H9 (cell line): ENCODE data around the gene SPEM3. TPM values are rescaled to one million over a fixed set of nuclear protein-coding genes. Genes with fewer than 3 reads are reported as not detected.

Source experiments
- DNase-seq: peaks from one replicate; pipeline ENCODE4 v3.0.0-alpha.2; 2017
- H2AFZ ChIP-seq: one replicate; pipeline ENCODE4 v1.6.1; 2013; ENCODE audit warnings: mild to moderate bottlenecking, low read length, control low read depth, moderate library complexity
- H2AK5ac ChIP-seq: 2 replicates; pipeline ENCODE4 v1.6.1; 2013; ENCODE audit warnings: low read length, control low read depth, mixed read lengths; ENCODE audit not compliant: insufficient read length
- H2BK120ac ChIP-seq: one replicate; pipeline ENCODE4 v1.6.1; 2013; ENCODE audit warnings: low read depth, mild to moderate bottlenecking, low read length, control low read depth, inconsistent platforms; ENCODE audit not compliant: poor library complexity, severe bottlenecking
- H2BK12ac ChIP-seq: 2 replicates; pipeline ENCODE4 v1.6.1; 2013; ENCODE audit warnings: low read length, control low read depth, mixed read lengths, low read depth; ENCODE audit not compliant: insufficient read length
- H2BK15ac ChIP-seq: 2 replicates; pipeline ENCODE4 v1.6.1; 2013; ENCODE audit warnings: low read depth, low read length, control low read depth
- H2BK20ac ChIP-seq: one replicate; pipeline ENCODE4 v1.6.1; 2013; ENCODE audit warnings: low read depth, mild to moderate bottlenecking, low read length, control low read depth, inconsistent platforms; ENCODE audit not compliant: poor library complexity, severe bottlenecking
- H2BK5ac ChIP-seq: 2 replicates; pipeline ENCODE4 v1.6.1; 2013; ENCODE audit warnings: low read length, control low read depth, mixed read lengths; ENCODE audit not compliant: insufficient read length
- H3K14ac ChIP-seq: 2 replicates; pipeline ENCODE4 v1.6.1; 2013; ENCODE audit warnings: low read length, control low read depth; ENCODE audit not compliant: insufficient read depth
- H3K18ac ChIP-seq: 2 replicates; pipeline ENCODE4 v1.6.1; 2013; ENCODE audit warnings: low read depth, mild to moderate bottlenecking, mixed read lengths, low read length, control low read depth; ENCODE audit not compliant: insufficient read length
- H3K23ac ChIP-seq: 2 replicates; pipeline ENCODE4 v1.6.1; 2013; ENCODE audit warnings: low read length, control low read depth, mixed read lengths, low read depth; ENCODE audit not compliant: insufficient read length
- H3K23me2 ChIP-seq: 2 replicates; pipeline ENCODE4 v1.6.1; 2013; ENCODE audit warnings: low read depth, mild to moderate bottlenecking, mixed read lengths, low read length, control low read depth; ENCODE audit not compliant: insufficient read length, poor library complexity, severe bottlenecking
- H3K27ac ChIP-seq: 2 replicates; pipeline ENCODE4 v1.5.1; 2013; ENCODE audit warnings: low read length, control low read depth, mixed read lengths, low read depth; ENCODE audit not compliant: insufficient read length
- H3K27me3 ChIP-seq: 2 replicates; pipeline ENCODE4 v1.6.1; 2013; ENCODE audit warnings: low read length, control low read depth, inconsistent platforms; ENCODE audit not compliant: insufficient read depth
- H3K4ac ChIP-seq: 2 replicates; pipeline ENCODE4 v1.6.1; 2013; ENCODE audit warnings: low read depth, mild to moderate bottlenecking, control low read depth, inconsistent platforms, low read length, moderate library complexity
- H3K4me1 ChIP-seq: 2 replicates; pipeline ENCODE4 v1.6.1; 2013; ENCODE audit warnings: low read length, control low read depth, inconsistent platforms; ENCODE audit not compliant: insufficient read depth
- H3K4me2 ChIP-seq: 2 replicates; pipeline ENCODE4 v1.6.1; 2013; ENCODE audit warnings: low read length, control low read depth, mixed read lengths; ENCODE audit not compliant: insufficient read length, insufficient read depth
- H3K56ac ChIP-seq: 2 replicates; pipeline ENCODE4 v1.6.1; 2013; ENCODE audit warnings: low read depth, mild to moderate bottlenecking, mixed read lengths, low read length, control low read depth; ENCODE audit not compliant: insufficient read length
- H3K79me1 ChIP-seq: 2 replicates; pipeline ENCODE4 v1.6.1; 2013; ENCODE audit warnings: low read depth, mild to moderate bottlenecking, moderate library complexity, low read length, control low read depth, inconsistent platforms; ENCODE audit not compliant: insufficient read depth, poor library complexity, severe bottlenecking
- H3K79me2 ChIP-seq: 2 replicates; pipeline ENCODE4 v1.6.1; 2013; ENCODE audit warnings: low read length, control low read depth, inconsistent platforms; ENCODE audit not compliant: insufficient read depth
- H3K9ac ChIP-seq: 2 replicates; pipeline ENCODE4 v1.6.1; 2013; ENCODE audit warnings: low read length, control low read depth, mixed read lengths; ENCODE audit not compliant: insufficient read length; ENCODE audit errors: extremely low read depth
- H3K9me3 ChIP-seq: one replicate; pipeline ENCODE4 v1.6.1; 2013; ENCODE audit warnings: low read depth, low read length, inconsistent platforms; ENCODE audit not compliant: control insufficient read depth
- H3T11ph ChIP-seq: one replicate; pipeline ENCODE4 v1.6.1; 2013; ENCODE audit warnings: mild to moderate bottlenecking, low read length, control low read depth, inconsistent platforms
- H4K20me1 ChIP-seq: one replicate; pipeline ENCODE4 v1.6.1; 2013; ENCODE audit not compliant: control insufficient read depth, insufficient read length, insufficient read depth
- H4K5ac ChIP-seq: 2 replicates; pipeline ENCODE4 v1.6.1; 2013; ENCODE audit warnings: low read depth, mild to moderate bottlenecking, mixed read lengths, low read length, control low read depth; ENCODE audit not compliant: insufficient read length
- H4K8ac ChIP-seq: replicated peaks from 2 replicates; pipeline ENCODE4 v1.6.1; 2013; ENCODE audit warnings: low read length, control low read depth, mixed read lengths, low read depth; ENCODE audit not compliant: insufficient read length
- H4K91ac ChIP-seq: 2 replicates; pipeline ENCODE4 v1.6.1; 2013; ENCODE audit warnings: low read depth, mild to moderate bottlenecking, moderate library complexity, mixed read lengths, low read length, control low read depth; ENCODE audit not compliant: insufficient read length
- H3K27ac Mint-ChIP-seq, 3 experiments: 2 replicates in 2 of 3; 3 replicates in 1 of 3; pipeline ENCODE4 v1.8.0; 2020 to 2021; ENCODE audit warnings: mixed read lengths in 3 of 3, mild to moderate bottlenecking in 1 of 3, moderate library complexity in 1 of 3
- H3K27me3 Mint-ChIP-seq: 2 replicates; pipeline ENCODE4 v1.8.0; 2021; ENCODE audit warnings: low read depth, mild to moderate bottlenecking, moderate library complexity, mixed read lengths
- H3K36me3 Mint-ChIP-seq, 3 experiments: 2 replicates in 2 of 3; 3 replicates in 1 of 3; pipeline ENCODE4 v1.8.0; 2020 to 2021; ENCODE audit warnings: low read depth in 3 of 3, mixed read lengths in 3 of 3; ENCODE audit not compliant: insufficient read depth in 1 of 3
- H3K4me1 Mint-ChIP-seq, 2 experiments: 2 replicates each; pipeline ENCODE4 v1.8.0; 2020; ENCODE audit warnings: mixed read lengths in 2 of 2
- H3K4me3 Mint-ChIP-seq, 2 experiments: 2 replicates in 1 of 2; 3 replicates in 1 of 2; pipeline ENCODE4 v1.8.0; 2020 to 2021; ENCODE audit warnings: mild to moderate bottlenecking in 2 of 2, mixed read lengths in 2 of 2, moderate library complexity in 1 of 2
- H3K9me3 Mint-ChIP-seq, 2 experiments: 2 replicates in 1 of 2; 3 replicates in 1 of 2; pipeline ENCODE4 v1.8.0; 2020; ENCODE audit warnings: mild to moderate bottlenecking in 2 of 2, mixed read lengths in 2 of 2, moderate library complexity in 1 of 2
- WGBS: extraction: QIAGEN DNeasy Blood & Tissue Kit; methylation state at CpG from one replicate; pipeline ENCODE4 v1.1.7; 2013; ENCODE audit warnings: missing lambda C conversion rate, low lambda C conversion rate, mixed read lengths; ENCODE audit not compliant: insufficient read length; ENCODE audit errors: extremely low coverage; 5-methylcytosine and 5-hydroxymethylcytosine counted together
- total RNA-seq: library from RNA; stranded (reverse); gene quantifications from 2 replicates; pipeline ENCODE4 v1.2.1, GENCODE V29; 2021
- TF ChIP-seq, protein P1 (sequence below): fragments of 200-600 bp; sonication (generic); conservative IDR thresholded peaks from 3 replicates; pipeline ENCODE4 v1.8.0; 2021; ENCODE audit warnings: antibody characterized with exemption, mild to moderate bottlenecking

The SPEM3 gene
- total RNA-seq, 1 experiment from 2014 or later: not detected

DNA sequence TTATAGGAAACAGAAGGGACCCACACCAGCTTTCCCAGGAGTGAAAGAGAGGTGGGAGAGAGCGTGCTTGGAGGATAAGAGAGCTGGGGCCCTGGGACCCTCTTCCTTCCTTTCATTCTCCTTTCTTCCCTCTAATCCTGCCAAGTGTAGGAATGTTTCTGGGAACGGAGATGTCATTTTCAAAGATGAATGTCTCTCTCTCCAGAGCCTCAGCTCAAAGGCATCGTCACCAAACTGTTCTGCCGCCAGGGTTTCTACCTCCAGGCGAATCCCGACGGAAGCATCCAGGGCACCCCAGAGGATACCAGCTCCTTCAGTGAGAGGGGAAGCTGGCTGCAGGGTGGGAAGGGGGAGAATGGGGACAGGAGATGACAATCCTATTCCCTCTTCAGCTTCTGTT lies 12.6 kb downstream of the SPEM3 start:
- Histone ChIP-seq H3K23ac (no peak overlapping the region), H2BK12ac (no peak overlapping the region), H3K4me1 (no peaks in the 10 kb centered on the region; the same call in 1 of the 2 replicates), H3K9ac (no peak overlapping the region), H3K79me1 (no peaks in the 10 kb centered on the region), H3K4ac (no peak overlapping the region), H2BK120ac (no peak overlapping the region), H3K27ac (no peak overlapping the region), H3K4me2 (peak overlapping the region; percentile 60), H4K8ac (no peak overlapping the region), H2AFZ (no peak overlapping the region), H4K91ac (no peak overlapping the region), H3K27me3 (peaks cover 7% of the 10 kb centered on the region), H3K79me2 (no peaks in the 10 kb centered on the region), H4K20me1 (no peaks in the 10 kb centered on the region), H4K5ac (no peak overlapping the region), H3K23me2 (peaks cover 34% of the 10 kb centered on the region), H3K56ac (no peak overlapping the region), H2BK20ac (no peak overlapping the region), H2BK15ac (no peak overlapping the region), H3K14ac (no peak overlapping the region), H2AK5ac (no peak overlapping the region), H3K9me3 (no peaks in the 10 kb centered on the region), H3T11ph (no peak overlapping the region), H2BK5ac (no peak overlapping the region), H3K18ac (no peak overlapping the region)
- peak overlapping the region in 1 of 3 experiments; percentile 67; a peak in 2 of 7 replicates for H3K27ac Mint-ChIP-seq
- H3K4me3 Mint-ChIP-seq: peak overlapping the region; percentile 93 to 98
- peaks cover 0 to 13% (median 2%) of the 10 kb centered on the region in 3 experiments; a peak in 3 of 7 replicates for H3K36me3 Mint-ChIP-seq
- peaks cover 41 to 51% of the 10 kb centered on the region in 2 experiments for H3K4me1 Mint-ChIP-seq
- no peak for DNase-seq
- no peaks in the 10 kb centered on the region; a peak in 1 of 5 replicates for H3K9me3 Mint-ChIP-seq
- TF ChIP-seq, protein P1, sequence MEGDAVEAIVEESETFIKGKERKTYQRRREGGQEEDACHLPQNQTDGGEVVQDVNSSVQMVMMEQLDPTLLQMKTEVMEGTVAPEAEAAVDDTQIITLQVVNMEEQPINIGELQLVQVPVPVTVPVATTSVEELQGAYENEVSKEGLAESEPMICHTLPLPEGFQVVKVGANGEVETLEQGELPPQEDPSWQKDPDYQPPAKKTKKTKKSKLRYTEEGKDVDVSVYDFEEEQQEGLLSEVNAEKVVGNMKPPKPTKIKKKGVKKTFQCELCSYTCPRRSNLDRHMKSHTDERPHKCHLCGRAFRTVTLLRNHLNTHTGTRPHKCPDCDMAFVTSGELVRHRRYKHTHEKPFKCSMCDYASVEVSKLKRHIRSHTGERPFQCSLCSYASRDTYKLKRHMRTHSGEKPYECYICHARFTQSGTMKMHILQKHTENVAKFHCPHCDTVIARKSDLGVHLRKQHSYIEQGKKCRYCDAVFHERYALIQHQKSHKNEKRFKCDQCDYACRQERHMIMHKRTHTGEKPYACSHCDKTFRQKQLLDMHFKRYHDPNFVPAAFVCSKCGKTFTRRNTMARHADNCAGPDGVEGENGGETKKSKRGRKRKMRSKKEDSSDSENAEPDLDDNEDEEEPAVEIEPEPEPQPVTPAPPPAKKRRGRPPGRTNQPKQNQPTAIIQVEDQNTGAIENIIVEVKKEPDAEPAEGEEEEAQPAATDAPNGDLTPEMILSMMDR: no peak
- H3K27me3 Mint-ChIP-seq: peaks cover 32% of the 10 kb centered on the region
- no CpG with 5 or more reads among the region's 7 CpGs for WGBS
